GM21723 (cell line): ENCODE data around the gene GALM.
"Not testable (repeated sequence)": the region's sequence is repeated elsewhere in the genome, so short reads cannot be mapped to it uniquely, and the experiment has no call there.

Source experiments
- ATAC-seq: cut with Tn5 transposase; IDR thresholded peaks from one replicate; pipeline ENCODE4 v1.9.1; 2021; ENCODE audit warnings: mild to moderate bottlenecking, moderate library complexity; ENCODE audit not compliant: unreplicated experiment

The GALM gene

DNA sequence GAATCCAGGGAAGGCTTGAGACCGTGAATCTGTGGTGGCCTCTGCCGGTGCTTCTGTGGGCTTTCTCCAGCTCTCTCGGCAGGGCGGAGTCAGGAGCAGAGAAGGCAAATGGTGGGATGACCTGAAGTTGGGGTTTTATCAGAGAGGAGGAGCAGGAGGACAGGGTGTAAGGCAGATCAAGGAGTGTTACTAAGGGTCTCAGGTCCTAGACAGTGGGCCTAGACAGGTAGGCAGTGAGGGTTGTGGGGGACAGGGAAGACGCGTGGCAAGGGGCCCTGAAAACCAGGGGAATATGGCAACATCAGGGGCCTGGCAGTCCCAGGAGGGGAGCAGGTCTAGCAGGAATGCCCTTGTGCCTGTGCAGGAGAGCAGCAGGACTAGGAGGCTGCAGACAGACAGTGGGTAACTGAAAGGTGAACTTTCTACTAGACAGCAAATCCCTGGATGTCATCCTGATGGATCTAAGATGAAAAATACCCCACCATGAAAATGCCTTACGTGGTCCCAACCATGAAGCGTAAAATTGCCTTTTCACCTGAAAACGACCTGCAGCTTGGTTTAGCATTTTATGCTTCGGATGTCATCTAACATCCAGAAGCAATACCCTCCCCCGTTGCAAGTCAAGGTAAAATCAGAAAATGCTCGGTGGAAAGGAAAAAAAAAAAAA, 43.1 kb downstream of the GALM start:
- ATAC-seq = no peak

DNA sequence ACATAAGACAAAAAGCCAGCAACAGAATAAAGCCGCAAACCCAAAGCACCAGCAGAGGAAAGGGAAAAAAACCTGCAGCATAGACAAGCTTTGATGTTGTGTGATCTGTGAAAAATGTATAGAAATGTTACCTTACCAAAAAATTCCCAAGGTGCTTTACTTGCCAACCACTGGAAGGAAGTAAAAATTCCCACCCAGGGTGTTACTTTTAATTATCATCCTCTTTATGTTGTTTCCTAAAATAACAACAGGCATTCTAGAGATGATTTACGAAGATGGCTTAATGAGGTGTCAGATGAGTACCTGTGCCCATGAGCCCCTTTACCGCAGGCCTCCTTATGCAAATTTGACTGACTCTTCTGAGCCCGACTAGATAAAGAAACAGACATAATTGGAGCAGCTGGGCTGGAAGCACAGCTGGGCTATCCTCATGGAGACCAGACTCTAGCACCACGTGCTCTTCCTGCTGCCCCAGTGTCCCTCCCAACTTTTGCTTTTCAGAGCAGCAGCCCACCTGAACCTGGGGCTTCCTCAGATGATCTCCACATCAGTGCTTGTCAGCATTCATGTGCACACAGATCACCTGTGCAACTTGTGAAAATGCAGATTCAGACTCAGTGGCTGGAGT, 43.8 kb downstream of the GALM start:
- ATAC-seq = peak; percentile 56

DNA sequence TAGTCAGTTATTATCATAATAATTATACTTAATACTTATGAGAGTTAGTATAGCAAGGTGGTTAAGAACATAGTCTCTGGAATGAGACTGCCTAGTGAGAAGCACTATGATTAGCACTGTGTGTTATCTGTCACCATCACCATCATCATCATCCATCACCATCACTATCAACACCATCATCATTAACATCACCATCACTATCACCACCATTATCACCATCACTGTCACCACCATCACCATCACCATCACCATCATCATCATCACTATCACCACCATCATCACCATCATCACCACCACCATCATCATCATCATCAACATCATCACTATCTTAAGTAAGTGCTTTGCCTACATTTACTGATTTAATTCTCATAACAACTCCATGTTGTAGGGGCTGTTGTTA, 45.6 kb downstream of the GALM start:
- ATAC-seq = no peak

DNA sequence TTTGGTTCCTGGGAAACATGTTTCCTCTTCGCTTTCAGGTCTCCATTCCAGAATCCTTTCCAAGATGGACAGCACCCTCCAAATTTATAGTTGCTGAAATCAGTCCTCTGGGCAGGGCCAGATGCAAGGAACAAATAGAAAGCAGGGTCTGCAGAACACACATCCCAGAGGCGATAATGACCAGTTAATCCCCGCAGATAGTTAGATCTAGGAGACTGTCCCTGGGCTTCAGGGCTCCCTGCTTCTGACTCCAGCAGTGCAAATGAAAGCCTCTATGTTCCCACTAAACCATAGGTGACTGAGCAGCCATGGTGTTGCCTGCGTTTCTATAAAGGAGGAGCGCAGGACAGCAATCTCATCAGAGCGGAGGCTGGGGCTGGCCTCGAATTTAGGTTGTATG, 46.5 kb downstream of the GALM start:
- no peak for ATAC-seq

DNA sequence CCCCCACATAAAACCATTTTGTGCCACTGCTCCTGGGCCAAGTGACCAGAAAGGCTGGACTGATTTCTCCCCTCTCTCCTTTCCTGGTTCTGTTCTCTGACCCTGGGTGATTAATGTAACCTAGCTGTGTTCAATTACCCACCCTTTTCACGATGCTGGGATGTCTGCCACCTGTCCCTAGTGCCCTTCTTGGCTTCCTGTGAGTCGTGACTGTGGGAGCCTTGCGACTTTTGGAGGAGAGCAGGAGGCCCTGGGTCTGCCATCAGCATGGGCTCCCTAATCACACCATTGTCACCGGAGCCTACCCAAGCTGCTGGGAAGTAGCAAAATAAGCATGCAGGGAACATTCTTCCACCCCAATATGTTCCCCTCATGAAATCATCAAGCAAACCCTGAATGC, 47.0 kb downstream of the GALM start:
- ATAC-seq = no peak

DNA sequence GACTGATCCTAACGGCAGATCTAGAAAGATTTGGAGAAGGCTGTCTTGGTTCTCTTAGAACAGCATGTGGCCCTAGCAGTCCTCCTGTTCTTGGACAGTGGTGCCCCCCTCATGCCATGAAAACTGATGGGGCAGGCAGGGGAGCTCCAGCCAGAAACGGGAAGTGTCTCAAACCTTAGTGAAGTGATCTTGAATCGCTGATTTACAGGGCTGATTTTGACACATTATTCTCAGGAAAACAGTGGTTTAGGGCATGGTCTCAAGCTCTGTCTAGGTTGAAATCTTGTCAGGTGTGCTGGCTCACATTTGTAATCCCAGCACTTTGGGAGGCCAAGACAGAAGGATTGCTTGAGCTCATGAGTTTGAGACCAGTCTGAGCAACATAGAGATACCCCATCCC, 47.4 kb downstream of the GALM start:
- no peak for ATAC-seq

DNA sequence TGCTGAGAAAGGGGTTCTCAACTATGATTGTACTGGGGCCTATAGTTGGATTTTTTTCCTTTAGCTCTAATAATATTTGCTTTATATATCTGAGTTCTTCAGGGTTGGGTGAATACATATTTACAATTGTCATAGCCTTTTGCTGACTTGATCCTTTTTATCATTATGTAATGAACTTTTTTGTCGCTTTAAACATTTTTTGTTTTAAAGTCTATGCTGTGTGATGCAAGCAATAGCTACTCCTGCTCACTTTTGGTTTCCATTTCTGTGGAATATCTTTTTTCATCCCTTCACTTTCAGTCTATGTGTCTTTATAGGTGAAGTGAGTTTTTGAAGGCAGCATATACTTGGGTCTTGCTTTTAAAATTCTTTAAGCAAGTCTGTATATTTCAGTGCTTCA, 49.0 kb downstream of the GALM start:
- ATAC-seq = not testable (repeated sequence)

DNA sequence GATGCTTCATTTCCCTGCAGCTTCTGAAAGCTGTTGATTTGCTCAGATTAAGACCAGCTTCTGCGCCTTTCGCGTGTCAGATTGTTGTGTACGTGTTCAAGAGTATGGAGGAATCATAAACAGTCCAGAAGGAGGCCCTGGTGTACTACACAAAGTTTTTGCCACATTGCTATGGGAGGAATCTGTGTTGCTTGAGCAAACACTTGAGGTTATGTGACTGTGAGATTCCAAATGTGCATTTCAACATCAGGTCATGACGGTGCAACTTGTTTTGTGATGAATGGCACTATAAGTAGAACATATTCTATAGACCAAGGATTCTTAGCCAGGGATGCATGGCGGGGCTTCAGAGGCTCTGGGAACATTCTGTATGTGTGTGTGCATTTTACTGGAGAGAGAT, 50.3 kb downstream of the GALM start:
- ATAC-seq = no peak

DNA sequence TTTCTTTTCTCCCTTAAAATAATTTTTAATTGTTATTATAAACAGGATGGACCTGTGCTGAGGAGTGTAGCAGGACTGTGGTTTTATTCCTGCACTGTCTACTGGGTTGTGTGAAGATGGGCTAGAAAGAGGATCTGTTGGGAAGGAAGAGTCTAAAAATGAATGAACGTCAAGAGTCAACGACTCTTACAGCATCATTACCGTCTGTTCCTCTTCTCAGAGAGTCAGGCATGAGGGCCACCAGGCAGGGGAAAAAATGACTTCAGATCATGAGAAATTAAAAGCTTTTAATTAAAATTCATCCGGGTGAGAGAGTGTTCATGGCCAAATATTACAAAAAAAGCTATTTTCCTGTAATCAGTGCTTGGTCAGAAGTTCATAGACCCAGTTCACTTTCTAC, 52.7 kb downstream of the GALM start:
- no peak for ATAC-seq

DNA sequence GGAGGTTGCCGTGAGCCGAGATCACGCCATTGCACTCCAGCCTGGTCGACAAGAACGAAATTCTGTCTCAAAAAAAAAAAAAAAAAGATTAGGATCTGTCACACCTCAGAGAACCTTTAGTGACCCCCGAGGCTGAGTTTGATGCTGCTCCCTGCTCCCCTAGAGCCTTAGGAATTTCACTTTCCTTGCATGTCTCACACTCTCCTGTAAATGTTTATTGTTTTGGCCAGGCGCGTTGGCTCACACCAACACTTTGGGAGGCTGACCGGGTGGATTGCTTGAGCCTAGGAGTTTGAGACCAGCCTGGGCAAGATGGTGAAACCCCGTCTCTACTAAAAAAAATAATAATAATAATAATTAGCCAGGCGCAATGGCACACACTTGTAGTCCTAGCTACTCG, 53.8 kb downstream of the GALM start:
- ATAC-seq = no peak

DNA sequence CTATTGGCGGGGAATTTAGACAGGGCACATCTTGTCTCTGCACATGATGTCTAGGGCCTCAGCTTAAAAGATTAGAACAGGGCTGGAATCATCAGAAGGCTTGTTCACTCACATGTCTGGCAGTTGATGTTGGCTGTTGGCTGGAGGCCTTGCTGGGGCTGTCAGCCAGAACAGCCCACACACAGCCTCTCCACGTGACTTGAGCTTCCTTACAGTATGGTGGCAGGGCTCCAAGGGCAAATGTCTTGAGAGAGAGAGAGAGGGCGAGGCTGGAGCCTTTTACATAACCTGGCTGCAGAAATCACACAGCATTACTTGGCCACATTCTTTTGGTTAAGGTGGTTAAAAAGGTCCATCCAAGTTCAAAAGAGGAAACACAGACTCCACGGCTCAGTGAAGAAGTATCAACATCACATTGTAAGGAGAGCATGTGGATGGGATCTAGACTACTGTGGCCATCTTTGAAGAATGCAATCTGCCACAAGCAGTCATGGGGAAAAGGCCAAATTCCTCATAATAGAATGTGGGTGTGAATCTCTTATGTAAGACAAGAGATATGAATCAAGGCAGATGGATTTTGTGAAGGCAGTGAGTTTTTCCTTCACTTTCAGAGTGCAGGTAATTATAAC, 54.8 kb downstream of the GALM start:
- no peak for ATAC-seq

DNA sequence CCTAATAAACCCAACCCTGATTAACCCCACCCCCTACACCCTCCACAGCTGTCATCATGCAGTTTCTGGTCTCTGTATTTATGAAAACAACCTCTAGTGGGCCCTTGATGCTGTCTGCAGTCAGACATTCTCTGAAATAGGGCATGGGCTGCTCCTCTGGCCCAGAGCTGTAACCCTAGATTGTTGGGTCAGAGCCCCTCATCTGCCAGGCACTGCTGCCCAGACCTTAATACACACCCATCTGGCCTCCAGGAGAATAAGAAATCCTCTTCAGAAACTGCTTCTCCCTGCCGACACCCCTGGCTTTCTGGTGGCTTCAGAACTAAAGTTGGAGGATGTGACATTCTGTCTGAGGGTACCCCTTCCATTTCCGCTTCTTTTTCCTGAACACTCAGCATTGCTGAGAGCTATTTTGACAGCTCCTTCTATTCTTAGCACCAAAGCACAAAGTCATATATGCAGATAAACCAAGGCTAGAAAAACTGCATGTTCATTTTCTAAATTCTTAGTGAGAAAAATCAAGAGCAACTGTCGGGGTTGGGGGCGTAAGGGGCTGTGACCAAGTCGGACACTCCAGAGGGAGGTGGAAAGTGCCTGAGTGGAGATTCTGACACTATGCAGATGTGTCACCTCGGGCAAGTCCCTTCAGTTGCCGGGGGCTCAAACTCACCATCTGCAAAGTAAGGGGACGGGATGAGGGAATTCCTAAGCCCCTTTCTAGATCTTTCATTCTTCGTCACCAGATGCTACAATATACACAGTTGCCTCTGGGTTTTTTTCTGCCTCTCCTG, 56.6 kb downstream of the GALM start:
- ATAC-seq = peak; percentile 59

DNA sequence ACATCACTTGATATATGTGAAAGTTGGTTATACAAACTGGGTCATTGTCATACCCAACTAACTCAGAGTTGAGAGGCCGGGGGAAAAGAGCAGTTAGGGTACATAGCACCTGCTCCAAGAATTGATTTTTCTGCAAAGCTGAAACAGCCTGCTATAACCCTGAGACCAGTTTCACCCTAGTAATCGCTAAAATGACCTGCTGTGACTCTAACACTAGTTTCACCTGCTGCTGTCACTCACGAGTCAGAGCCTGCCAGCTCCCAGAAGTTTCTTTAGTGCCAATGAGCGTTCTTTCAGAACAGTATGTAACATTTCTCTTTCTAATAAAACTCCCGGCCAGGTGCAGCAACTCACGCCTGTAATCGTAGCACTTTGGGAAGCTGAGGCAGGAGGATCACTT, 57.3 kb downstream of the GALM start:
- ATAC-seq = peak; percentile 58

DNA sequence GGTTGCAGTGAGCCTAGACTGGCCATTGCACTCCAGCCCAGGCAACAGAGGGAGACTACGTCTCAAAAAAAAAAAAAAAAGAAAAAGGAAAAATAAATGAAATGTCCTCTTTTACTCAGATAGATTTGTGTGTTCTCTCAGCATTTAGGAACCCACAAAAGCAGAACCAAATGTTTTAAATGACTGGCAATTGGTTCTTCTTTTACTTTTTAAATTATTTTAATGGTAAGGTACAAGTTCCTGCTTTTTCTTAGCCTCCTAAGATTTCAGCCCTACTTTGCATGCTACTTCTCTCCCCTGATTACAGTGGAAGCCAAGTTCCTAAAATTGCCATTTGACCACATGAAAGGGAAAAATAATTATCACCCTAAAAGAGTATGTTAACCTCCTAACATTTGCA, 61.7 kb downstream of the GALM start:
- no peak for ATAC-seq

DNA sequence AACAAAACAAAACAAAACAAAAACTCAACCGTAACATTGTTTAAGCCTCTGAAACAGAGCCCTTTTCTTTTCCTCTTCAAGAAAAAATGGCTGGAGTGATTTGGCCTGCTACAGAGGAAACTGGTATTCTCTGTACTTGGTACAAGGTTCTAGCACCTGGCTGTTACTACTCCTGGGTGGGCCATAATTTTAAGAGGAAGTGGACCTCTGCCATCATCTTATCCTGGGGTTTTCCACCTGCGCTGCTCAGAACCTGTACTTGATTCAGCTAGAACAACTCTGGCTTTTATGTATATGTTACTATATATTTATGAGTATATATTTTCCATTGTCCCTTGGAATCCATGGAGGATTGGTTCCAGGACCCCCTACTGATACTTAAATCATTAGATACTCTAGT, 62.8 kb downstream of the GALM start:
- no peak for ATAC-seq

DNA sequence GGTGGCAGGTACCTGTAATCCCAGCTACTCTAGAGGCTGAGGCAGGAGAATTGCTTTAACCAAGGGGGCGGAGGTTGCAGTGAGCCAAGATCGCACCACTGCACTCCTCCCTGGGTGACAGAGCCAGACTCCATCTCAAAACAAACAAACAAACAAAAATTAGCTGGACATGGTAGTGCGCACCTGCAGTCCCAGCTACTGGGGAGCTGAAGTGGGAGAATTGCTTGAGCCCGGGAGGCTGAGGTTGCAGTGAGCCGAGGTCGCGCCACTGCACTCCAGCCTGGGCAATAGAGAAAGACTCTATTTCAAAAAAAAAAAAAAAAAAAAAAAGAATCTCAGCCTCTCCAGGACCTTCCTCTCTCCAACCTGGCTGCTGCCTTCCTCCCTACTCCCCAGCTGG, 65.2 kb downstream of the GALM start:
- no peak for ATAC-seq

DNA sequence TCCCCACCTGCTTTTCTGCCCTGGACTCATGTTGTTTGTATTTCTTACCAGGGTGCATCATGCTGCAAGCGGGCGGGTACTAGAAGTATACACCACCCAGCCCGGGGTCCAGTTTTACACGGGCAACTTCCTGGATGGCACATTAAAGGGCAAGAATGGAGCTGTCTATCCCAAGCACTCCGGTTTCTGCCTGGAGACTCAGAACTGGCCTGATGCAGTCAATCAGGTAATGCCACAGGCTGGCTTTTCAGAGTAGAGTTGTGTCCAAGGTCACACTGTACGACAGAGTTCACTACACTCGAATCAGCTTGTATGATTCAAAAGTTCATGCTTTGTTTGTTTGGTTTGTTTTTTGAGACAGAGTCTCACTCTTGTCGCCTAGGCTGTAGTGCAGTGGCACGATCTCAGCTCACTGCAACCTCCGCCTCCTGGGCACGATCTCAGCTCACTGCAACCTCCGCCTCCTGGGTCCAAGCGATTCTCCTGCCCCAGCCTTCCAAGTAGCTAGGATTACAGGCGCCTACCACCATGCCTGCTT, 65.8 kb downstream of the GALM start:
- no peak for ATAC-seq

DNA sequence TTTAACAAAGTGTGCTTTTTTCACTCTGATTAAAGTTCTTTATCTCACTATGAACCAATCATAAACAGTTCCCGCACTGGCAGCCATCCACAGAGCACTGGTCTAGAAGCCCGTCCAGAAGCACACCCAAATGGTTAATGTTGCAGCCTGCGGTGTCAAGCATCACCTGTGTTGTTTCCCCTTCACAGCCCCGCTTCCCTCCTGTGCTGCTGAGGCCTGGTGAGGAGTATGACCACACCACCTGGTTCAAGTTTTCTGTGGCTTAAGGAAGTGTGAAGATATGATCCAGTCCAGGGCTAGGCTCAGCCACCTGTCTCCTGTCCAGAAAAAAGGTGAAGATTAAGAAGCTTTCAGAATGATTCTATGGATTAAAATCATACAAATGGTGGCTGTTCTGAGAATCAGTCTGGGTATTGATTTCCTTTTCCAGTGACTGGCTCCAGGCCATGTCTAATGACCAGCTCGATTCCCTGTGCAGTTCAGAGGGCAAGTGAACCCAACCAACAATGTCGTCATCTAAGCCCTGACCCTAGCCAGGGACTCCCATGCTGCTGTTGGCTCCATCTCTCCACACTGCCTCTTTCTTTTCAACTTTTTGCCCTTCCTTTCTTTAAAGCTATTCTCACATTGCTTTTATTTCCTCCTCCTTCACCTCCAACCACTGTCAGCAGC, 67.5 kb downstream of the GALM start:
- no peak for ATAC-seq

DNA sequence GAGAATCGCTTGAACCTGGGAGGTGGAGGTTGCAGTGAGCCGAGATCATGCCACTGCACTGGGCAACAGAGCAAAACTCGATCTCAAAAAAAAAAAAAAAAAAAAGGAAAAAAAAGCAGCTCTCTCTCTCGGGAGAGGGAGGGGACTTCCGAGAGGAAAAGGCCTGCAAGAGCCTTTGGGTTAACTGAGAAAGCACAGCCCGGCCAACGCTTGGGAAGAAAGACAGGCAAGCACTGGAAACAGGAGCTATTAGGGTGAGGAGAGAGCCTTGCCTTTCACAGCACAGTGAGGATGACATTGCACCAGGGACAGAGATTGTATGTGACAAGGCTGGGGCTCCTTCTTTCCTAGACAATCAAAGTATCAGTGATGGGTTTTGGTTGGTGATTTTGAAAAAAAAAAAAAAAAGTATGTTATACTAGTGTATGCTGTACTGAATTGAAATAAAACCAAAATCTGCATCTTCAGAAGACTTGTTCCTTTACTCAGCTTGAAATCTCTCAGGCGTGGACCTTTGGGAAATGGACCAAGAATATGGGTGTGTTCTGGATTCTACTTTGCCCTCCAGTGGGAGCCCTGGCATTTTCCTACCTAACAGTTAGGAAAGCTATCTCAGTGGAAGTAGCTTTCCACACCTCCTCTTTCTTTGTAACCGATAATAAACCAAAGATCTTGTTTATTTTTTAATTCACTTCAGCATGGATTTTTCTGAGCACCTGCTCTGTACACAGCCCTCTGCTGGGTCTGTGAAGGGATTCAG, 68.6 kb downstream of the GALM start:
- ATAC-seq = no peak

DNA sequence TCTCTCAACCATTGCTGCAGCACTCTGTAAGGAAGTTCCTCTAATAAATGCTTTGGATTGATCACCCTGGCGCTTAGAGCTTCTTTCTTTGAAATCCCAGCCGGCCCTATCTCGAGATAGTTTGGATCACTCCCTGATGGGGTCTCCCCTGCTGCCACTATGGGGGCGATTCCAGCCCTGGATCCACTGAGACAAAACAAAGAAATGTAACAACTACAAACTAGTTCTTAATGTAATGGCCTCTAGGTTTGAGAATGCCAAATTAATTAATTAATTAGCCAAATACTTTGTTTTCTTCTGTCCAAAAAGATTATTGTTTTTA, 70.0 kb downstream of the GALM start:
- ATAC-seq = no peak
